Adrenal gland (tissue), 5 donors: Measurements from ENCODE around the gene GRIK1.

Experiments used
- CTCF ChIP-seq, 6 experiments: fragments of 450-650 bp in 4 of 6; fragments of 200-600 bp in 2 of 6; sonication (generic) in 1 of 6; IDR thresholded peaks; 1 replicate in 5 of 6; 2 replicates in 1 of 6; pipeline versions ENCODE4 v1.5.1 to v1.8.0; 2016 to 2021; ENCODE audit warnings: antibody characterized with exemption in 6 of 6, mild to moderate bottlenecking in 2 of 6, moderate library complexity in 1 of 6
- POLR2A ChIP-seq, 2 donors: fragments of 450-650 bp; IDR thresholded peaks; one replicate each; pipeline ENCODE4 v1.6.1; 2017; ENCODE audit warnings: antibody characterized with exemption in 2 of 2, mild to moderate bottlenecking in 2 of 2, moderate library complexity in 1 of 2
- donor health status: DM: no; HTN: no; CAD: no.

- no peak for TF ChIP-seq CTCF (IDR thresholded peaks at IDR 0.05)
- no peak for TF ChIP-seq POLR2A (IDR thresholded peaks at IDR 0.05)
Measured at GRCh38 chr21:29942034-29942433, 2.2 kb upstream of the GRIK1 start.
